Cerebellar cortex (tissue), 1 donor: Measurements from ENCODE around the gene HTR4.
"Not testable (repeated sequence)": the region's sequence is repeated elsewhere in the genome, so short reads cannot be mapped to it uniquely, and the experiment has no call there.

Source experiments
- DNase-seq: peaks from one replicate; pipeline ENCODE4 v3.0.0-alpha.2; 2015; ENCODE audit warnings: low spot score

HTR4 gene

DNA sequence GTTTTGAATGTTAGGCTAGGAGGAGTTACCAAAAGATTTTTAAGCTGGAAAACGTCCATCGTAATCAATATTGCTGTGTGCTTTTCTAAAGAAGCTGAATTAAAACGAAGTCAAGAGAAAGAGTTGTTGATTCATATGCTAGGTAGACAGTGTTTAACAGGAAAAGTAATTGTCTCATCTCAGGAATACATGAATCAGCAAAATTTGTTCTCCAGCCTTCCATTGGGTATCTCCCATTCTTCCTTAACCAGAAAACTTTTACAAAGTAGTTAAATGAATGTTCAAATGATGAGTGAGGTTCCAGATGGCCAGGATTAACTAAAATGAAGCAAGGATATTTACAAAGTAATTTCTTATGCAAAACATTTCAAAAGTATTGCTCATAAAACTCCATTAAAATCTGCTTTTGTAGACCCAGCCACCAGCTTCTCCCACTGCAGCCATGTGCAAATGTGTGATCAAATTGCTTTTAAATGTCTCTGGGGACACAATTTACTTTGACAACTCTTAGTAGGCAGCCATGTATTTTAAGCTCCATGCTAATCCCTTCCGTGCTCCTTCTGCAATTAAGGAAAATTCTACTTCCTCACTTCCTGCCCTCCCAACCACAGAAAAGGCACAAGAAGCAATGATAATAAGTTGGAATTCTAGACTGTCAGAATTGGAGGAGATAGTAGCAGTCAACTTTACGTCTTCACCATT is 121.2 kb downstream of the HTR4 start:
- no peak for DNase-seq

DNA sequence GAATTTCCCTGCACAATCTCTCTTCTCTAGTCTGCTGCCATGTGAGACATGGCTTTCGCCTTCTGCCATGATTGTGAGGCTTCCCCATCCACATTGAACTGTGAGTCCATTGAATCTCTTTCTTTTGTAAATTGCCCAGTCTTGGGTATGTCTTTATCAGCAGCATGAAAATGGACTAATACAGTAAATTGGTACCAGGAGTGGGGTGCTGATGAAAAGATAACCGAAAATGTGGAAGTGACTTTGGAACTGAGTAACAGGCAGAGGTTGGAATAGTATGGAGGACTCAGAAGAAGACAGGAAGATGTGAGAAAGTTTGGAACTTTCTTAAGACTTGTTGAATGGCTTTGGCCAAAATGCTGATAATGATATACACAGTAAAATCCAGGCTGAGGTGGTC is 124.9 kb downstream of the HTR4 start:
- DNase-seq: not testable (repeated sequence)

DNA sequence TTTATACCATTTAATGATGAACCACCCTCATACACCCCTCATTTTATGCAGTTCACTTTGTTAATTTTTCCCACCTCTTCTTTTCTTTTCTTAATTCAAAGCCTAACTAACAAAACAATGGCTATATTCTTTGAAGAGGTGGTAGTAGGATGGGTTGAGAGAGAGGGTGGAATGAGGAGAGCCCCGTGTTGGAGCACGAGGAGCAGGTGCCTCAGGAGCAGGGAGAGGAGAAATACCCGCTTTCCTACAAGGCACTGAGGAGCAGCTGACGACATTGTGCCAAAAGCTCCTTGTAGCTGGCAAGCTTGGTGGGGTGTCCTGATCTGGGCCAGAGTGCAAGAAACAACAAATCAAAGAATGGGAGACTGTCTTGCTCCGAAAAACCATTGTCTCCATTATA is 129.6 kb downstream of the HTR4 start:
- DNase-seq: no peak

DNA sequence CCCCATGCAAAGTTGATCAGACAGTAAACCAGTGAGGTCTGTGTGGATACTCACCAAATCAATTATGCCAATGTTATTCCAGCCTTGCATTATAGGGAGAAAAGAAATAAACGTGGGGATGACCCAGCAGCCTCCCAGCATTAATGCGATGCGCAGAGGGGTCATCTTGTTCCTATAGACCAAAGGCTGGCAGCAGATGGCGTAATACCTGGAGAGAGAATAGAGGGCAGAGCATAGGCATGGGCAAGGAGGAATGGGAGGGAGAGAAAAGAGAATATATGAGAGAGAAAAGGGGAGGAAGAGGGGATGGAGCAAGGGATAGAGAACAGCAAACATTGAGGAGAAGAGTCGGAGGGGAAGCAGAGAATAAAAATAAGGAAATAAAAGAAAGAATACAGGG is 131.2 kb downstream of the HTR4 start:
- no peak for DNase-seq

DNA sequence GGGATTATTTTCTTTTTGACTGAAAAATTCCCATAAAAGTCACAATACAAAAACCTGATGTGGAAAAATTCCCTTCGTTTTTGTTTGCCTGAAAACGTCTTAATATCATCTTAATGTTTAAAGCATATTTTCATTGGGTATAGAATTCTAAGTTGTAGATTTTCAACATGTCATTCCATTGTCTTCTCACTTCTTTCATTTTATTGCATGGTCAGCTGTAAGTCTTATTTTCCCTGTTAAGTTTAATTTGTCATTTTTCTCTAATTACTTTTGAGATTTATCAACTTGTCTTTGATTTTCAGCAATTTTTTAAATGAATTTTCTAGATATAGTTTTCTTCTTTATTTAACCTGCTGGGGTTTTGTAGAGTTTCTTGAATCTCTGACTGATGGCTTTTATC is 138.9 kb downstream of the HTR4 start:
- DNase-seq: no peak

DNA sequence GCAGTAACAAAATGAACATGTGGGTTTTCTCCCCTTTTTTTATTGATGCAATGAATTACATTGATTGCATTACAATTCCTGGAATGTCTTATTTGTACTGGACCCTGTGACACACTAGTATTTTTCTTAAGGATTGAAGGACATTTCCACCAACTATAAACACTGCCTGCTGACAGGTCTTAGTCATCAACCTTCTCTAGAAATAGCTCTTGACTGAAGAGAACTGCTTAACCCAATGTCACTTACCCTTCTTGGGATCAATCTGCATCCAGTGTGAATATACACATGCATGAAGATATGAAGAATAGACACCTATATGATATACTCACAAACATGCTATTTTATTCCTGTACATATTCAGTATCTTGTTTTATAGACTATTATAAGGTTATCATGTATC is 140.0 kb downstream of the HTR4 start:
- DNase-seq: no peak

DNA sequence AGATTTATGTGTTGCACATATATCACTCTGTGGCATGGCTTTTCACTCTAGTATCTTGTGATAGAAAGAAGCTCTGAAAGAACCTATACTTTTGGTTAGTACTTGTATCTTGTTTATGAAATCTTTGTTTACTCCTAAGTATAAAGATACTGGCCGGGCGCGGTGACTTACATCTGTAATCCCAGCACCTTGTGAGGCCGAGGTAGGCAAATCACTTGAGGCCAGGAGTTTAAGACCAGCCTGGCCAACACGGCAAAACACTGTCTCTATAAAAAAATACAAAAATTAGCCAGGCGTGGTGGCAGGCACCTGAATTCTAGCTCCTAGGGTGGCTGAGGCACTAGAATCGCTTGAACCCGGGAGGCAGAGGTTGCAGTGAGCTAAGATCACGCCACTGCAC is 141.8 kb downstream of the HTR4 start:
- DNase-seq: no peak

DNA sequence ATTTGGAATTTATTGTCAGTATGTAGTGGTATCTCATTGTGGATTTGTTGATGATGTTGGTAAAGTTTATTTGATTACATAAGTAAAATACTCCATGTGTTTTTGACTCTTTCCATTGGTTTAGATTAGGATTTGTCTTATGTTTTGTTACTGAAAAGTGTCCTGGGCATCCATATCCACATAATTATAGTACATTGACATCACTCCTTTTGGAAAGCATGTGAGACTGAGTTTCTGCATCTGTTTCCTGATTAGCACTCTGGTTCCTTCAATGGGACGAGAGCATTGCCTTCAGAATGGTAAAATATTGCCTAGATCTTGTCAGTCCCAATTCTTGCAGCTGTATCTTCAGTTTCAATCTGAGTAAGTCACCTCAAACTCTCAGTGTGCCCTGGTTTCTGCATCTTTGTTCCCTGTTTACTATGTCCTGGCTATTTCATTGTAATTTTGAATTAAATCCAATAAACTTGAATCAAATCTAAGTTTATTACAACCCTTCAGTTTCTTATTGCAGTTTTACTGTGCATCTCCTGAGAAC is 142.4 kb downstream of the HTR4 start:
- DNase-seq: no peak

DNA sequence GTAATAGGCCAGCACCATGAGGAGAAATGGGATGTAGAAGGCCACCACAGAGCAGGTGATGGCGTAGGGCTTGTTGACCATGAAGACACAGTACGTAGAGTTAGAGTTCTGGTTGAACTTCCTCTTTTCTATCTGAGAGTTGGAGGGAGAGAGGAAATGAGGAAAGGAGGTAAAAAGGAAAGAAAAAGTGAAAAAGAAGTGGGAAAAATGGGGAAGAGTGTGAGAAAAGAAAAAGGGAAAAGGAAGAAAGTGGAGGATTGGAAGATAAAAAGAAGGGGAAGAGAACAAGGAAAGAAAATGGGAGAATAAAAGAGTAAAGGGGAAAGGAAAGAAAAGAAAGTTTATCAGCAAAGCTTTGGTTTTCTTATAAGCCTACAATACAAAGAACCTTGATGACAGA is 144.4 kb downstream of the HTR4 start:
- no peak for DNase-seq

DNA sequence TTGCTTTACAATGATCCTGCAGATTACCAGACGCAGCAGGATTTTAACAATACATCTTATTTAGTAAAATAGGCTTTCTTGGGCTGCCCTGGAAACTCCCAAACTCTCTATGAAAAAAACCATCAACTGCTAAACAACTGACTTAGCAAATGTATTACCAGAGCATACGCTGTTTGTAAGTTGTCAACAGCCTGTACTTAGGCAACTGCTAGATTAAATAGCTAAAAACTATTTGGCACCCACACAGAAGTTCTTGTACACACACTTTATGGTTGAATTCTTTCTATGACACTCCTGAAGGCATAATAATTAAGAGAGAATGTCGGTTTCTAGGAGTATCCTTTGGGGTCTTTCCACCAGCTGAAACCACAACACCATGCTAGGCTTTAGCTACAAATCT is 146.7 kb downstream of the HTR4 start:
- no peak for DNase-seq

DNA sequence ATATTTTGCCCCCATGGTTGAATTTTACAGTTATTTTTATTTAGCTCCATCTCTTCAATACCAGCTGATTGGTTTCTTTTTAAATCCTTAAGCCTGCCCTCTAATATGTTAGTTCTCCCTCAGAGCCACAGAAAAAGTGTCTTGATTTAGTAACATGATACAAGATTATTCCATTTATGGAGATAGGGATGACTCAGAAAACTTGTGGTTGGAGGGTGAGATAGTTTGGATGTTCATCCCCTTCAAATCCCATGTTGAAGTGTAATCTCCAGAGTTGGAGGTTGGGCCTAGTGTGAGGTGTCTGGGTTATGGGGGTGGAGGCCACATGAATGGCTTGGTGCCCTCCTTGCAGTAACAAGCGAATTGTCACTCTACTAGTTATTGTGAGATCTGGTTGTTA is 154.9 kb downstream of the HTR4 start:
- DNase-seq: no peak

DNA sequence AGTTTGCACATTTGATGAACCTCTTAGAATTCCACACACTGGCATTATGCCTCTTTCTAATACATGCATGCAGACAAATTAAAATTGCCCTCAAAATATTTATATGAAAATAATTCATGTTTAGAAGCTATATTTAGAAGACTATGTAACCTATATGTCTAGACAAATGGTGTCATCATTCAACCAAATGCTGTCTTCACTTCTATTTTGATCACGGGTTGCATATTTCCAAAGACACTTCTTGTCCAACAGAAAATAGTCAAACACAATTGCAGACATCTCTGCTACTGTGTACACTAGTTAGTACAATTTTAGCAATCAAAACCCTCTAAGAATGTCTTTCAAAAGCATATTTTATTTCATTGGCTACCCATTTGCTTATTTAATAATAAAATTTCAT is 156.6 kb downstream of the HTR4 start:
- DNase-seq: no peak

DNA sequence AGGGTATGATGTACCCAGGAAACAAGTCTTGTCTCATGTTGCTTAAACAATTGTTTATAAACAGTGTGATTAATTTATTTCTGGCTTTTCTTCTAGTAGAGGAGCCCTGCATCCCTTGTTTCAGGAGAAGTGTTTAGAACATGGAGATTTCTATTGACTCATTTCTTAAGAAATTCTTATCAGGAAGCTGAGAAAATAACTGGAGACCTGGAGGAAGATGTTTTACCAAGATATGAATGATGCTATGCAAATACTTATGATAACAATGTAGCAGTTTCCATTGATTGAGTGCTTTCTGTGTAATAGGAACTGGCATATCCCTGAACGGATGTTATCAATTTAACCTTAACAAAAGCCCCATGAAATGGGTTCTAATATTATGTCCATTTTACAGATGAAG is 162.0 kb downstream of the HTR4 start:
- DNase-seq: no peak

DNA sequence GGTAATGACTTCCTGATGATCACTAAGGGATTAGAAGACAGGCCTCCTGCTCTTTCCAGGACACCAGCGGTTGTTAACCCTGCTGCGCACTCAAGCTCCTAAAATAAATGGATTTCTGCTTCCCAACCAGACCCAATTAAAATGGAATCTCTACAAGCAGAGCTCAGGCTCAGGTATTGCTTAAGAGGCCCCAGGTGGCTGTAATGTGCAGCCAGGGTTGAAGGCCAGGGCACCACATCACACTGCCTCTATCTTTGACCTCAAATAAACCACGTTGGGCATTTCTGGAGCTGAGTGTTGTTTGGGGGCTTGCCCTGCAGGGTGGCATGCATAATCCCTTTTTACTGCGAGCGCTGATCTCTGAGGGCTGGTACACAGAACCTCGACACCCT is 162.5 kb downstream of the HTR4 start:
- no peak for DNase-seq

DNA sequence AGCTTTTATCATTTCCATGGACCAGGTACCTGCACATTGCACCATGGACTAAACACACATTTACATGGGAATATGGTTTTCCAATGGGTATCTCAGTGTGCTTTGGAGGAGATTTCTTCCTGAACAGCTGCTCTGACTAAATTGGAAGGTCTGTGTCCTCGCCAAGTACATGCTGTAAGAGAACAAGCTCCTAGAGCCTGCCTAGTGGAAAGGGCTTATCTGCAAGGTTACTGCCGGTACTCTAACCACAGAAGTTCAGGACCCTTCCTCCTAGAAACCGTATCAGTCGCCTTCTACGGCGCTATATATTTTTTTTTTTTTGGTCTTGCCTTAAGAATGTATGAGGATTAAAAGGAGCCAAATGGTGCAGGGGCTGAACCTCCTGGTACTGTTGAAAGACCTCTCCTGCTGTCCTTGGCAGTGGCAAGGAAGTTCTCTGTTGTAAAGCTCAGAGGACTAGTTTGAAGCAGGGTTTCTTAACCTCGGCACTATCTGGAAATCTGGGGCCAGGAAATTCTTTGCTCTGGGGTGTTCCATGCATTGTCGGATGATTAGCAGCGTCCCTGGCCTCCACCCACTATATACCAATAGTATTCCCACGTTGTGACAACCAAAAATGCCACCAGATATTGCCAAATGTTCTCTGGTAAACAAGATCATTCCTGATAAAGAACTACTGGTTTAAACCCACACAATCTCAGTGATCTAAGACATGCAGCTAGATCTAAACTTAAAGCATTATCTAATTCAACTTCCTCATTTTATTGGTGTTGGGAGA is 163.1 kb downstream of the HTR4 start:
- peak; percentile 25 for DNase-seq

DNA sequence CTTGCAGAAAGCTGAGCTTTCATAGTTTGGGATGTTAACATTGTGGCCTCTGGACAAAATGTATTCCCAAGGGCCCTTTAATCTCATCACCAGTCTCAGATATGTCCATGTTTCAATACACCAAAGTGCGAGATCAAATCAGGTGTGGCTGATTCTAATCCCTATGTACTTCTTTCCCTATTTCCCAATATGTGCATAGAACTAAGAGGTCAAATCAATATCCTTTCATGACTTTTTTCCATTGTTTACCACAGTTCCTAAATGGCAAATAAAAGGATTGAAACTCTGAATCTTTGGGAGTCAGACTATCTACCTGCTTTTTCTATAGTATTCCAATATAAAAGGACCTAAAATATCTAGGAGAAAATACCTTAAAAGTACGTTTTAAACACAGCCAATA is 165.6 kb downstream of the HTR4 start:
- no peak for DNase-seq

DNA sequence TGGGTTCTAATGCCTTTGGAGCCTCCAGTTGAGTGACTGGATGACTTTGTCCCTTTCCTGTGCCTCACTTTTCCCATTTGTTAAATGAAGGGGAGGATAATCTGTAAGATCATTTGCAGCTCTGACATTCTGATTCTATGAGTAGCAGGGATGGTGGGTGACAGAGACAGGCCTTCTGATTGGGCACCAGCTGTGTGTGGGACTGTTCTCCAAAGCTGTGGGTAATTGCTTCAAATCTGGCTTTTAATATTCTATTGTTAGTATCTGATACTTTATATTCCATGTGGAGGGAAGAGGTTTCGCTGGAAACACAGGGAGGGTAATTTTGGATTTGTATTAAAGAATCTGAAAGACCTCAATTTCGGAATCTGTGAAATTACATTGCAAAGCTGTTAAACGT is 167.9 kb downstream of the HTR4 start:
- no peak for DNase-seq

DNA sequence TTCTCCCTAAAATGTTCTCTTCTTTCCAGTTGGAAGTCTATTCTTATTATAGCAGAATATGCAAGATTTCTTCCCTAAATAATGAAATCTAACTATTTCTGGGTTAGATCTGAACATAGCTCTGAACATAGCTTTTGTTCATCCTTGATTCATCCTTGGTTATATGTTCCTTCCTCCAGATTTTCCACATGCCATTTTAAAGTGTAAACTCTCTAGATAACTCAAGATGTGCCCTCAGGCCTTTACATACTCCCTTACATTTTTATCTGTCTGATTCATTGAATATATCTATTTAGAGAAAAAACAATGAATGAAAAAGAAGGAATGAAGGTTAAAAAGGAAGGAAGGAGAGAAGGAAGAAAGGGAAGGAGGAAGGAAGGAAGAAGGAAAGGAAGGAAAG is 169.7 kb downstream of the HTR4 start:
- no peak for DNase-seq

DNA sequence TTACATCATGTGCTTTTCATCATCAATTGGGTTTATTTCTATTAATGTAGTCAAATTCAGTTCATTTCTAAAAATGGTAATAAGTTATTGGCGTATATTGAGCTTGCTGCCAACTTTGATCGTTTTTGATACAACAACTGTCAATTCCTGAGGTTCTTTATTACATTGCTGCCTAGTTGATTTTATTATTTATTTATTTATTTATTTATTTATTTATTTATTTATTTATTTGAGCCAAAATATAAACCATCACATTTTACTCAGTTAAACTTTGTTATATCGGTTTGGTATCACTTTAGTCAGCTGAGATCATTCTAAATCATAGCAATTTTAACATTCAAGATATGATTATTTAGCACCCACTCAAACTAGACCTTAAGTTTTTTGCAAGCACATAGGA is 170.6 kb downstream of the HTR4 start:
- DNase-seq: no peak

DNA sequence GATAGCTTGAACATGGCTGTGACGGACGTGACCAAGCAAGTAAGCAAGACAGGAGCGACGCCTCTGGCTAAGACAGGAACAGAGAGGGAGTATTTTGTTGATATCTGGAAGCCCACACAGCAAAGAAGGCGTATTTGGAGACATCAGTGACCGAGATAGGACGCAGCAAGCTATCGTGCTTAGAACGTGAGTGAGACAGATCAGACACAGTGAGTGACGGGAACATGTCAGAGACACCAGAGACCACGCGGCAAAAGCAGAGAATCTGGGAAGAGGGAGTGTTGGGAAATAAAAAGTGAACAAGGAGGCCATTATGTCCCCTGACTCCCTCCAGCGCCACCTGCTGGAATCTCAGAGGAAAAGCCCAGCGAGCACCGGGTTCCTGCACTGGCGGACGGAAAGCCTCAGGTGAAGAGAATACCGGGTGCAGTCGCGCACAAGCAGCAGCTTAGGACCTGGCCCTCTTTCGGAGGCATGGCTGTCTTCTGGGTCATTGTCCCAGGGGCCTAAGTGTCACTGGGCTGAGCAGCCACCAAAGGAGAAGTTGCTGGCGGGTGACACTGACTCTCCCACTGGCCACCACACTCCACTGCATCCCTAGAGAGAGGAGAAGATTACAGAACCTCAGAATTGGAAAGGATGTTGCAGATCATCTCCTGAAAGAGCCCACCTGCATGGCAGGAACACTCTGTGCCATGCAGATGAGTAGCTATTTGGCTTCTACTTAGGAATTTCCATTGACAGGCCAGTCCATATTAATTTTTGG is 171.4 kb downstream of the HTR4 start:
- DNase-seq: peak; percentile 38

DNA sequence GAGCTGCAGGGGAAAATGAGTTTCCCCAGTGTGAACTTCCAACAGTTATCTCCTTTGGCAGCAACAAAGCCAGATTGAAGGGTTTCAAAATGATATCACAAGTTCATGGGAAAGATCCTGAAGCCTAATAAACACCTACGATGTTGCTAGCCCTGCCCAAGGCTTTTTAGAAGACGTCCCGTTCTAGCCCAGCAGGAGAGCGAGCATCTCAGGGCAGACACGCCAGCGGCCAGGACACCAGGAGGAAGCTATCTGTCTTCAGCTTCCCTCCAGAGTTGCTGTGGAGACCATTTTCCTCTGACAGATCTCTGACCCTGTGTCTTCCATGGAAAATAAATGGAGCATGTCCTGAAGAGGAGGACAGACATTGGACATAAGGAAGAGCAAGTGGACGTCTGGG is 172.1 kb downstream of the HTR4 start:
- DNase-seq: no peak

DNA sequence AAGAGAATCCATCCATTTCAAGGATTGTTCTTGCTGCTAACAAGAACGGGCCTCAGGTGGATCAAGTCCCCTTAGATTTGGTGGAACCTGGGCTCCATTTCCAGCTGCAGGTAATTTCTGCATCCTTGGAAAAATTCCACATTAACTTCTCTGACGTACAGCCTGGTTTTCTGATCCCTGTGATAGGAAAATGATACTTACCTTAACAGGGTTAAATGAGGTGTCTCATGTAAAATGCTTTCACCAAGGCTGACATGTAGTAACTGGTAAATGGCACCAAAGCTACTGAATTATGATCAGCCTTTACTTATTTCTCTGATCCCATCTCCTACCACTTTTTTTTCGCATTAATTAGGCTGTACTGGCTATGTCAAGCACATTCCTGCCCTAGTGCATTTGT is 176.9 kb downstream of the HTR4 start:
- no peak for DNase-seq

DNA sequence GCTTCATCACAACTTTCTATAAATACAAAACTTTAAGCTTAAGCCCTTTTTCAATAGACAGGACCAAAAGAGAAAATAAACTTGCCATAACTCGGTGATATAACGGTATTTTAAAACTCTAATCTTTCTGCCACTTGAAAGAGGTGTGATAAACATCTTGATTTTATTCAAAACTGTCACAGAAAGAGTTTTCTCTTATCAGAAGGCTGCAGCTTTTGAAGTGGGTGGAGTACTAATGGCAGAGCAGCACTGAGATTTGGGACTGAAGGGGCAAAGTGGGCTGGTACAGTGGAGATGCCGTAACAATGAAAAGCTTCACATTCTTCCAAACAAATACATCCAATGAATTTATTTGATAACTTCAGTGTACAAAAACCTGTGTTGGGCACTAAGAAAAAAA is 178.0 kb downstream of the HTR4 start:
- no peak for DNase-seq
